Myocyte (in vitro differentiated cells): ENCODE data around the gene SDK1. TPM values are rescaled to one million over a fixed set of nuclear protein-coding genes. Genes with fewer than 3 reads are reported as not detected.

Experiments used
- DNase-seq: peaks from one replicate; pipeline ENCODE4 v3.0.0-alpha.2; 2012; ENCODE audit warnings: low read depth
- total RNA-seq: library from RNA; depleted of rRNA; stranded (reverse); fragments of >200 nt; gene quantifications from 2 replicates; pipeline ENCODE4 v1.2.3, GENCODE V29; 2014

SDK1 gene
- total RNA-seq, 1 donor from 2014 or later, result 2.8 TPM

DNA sequence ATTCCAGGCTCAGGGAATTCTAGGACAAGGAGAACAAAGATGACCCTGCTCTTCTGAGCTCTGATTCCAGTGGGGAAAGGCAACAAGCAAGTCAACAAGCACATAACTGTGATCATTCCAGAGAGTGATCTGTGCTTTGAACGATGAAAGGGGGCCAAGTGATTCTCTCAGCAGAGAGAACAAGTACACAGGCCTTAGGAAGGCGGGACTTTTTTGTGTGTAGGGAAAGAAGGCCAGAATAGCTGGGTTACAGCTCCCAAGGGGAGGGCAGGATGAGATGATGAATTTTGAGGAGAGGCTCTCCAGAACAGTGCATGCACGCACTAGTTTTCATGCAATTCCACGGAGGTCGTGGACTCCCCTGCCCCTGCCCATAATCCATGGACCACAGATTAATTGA lies 565.2 kb downstream of the SDK1 start:
- DNase-seq, result no peak

DNA sequence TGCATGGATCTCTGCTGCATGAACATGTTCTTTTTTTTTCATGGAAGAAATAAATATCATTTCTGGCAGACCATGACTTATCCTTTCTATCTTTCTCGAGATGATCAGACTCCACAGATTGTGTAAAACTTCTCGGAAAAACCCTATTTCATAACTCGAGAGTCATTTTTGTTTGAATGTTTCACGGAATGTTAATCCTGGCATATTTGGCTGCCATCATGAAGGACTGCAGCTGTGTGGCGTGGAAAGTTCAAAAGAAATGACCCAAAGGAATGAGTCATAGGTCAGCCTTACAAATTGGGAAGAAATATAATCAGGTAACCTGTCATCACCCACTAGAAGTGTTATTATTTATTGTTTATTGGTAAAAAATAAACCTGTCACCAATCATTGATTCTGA lies 566.8 kb downstream of the SDK1 start:
- peak; percentile 75 for DNase-seq

GRCh38 chr7:3879355-3880075 lies 578.5 kb downstream of the SDK1 start:
- no peak for DNase-seq

- no peak for DNase-seq
Measured at GRCh38 chr7:3880228-3880987, 579.4 kb downstream of the SDK1 start.

DNA sequence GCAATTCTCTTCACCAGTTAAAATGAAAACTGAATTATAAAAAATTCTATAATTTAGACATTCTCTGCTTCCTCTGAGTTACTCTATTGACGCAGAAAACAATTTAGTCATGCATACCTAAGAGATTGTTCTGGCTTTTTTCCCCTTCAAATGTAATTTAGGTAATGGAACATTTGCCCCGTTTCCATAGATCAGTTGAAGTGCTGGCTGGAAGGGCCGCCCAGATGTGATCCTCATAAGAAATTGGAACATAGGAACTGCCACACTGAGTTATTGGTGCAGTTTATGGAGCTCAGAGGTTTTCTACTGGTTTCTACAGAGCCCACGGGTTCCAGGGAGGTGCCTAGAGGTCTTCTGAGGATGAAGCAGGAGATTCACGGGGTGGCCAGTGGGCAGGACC lies 581.7 kb downstream of the SDK1 start:
- no peak for DNase-seq

DNA sequence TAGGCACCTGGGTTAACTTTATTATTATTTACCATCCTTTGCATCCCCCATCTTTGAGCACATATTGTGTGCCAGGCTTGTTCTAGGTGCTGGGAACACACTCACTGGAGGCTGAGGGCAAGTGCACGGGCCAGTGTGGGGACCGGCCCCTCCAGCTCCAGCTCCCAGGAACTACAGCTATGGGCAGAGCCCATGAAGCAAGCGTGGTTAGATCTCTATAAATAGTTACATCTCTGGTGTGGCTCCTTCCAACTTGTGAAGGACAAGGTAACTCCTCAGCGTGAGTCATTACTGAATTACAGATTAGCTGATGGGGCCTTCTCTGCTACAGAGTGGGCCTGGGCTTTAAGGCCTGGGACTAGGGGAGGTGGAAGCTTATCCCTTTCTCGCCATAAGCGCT lies 583.5 kb downstream of the SDK1 start:
- peak; percentile 61 for DNase-seq

GRCh38 chr7:3887096-3887690 lies 586.1 kb downstream of the SDK1 start:
- DNase-seq, result no peak

- peak; percentile 46 for DNase-seq
Measured at GRCh38 chr7:3888096-3888495, 587.0 kb downstream of the SDK1 start.

DNA sequence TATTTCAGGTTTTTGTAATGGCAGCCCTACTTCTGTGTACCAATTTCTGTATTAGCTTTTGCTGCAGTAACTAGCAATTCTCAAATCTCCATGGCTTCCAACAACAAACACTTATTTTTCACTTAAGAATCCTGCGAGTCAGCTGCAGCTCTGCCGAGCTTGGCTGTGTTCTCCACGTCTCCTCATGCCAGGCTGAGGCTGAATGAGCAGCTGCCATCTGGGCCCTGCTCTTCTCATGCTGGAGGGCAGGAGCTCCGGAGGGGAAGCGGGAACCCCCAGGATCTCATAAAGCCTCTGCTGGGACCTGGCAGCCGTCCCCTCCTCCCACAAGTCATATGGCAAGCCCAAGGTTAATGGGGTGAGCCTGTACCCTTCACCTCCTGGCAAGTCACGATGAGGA lies 591.1 kb downstream of the SDK1 start:
- DNase-seq, result peak; percentile 70

GRCh38 chr7:3892686-3893085 lies 591.6 kb downstream of the SDK1 start:
- no peak for DNase-seq

DNA sequence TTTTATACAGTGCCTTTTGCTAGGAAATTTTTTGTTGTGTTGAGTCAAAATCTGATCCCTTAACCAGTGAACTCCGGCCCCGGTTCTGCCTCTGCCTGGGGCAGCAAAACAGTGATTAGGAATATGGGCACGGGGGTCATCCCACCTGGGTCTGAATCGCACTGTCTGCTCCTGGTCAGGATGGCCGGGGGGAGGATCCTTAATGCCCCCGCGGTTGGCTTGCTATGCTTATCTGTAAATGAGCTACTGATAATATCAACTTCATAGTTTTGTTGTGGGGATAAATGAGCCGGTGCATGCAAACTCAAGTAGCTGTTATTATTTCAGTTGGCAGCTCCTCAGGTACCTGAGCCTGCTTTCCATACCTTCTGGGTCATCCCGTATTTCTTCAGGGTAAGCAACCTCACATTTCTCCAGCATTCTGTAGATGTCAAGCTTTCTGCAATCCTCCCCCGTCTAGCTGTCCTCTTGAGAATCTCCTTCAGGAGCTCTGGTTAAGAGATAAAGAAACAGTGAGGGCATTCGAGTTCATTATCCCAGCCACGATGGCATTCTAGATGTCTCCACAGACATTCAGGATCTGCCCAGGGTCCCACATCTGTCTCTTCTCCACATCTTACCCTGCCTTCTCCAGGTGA lies 592.2 kb downstream of the SDK1 start:
- DNase-seq, result no peak

DNA sequence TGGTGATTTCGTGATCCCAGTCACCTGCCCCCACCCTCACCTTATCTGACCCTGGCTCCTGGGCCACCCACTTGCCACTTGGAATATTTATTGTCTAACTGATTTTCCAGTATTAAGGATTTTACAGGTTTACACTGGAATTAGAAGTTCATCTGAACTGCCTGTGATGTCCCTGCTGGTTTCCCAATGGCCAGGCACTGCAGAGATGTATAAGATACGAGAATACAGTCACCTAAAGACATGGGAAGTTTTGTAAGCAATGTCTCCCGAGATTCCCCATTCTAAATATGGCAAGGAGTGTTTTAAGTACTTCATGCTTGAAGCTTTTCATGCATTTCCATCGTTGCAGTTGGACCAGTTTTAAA lies 592.7 kb downstream of the SDK1 start:
- DNase-seq, result no peak

GRCh38 chr7:3895341-3896116 lies 594.5 kb downstream of the SDK1 start:
- no peak for DNase-seq

DNA sequence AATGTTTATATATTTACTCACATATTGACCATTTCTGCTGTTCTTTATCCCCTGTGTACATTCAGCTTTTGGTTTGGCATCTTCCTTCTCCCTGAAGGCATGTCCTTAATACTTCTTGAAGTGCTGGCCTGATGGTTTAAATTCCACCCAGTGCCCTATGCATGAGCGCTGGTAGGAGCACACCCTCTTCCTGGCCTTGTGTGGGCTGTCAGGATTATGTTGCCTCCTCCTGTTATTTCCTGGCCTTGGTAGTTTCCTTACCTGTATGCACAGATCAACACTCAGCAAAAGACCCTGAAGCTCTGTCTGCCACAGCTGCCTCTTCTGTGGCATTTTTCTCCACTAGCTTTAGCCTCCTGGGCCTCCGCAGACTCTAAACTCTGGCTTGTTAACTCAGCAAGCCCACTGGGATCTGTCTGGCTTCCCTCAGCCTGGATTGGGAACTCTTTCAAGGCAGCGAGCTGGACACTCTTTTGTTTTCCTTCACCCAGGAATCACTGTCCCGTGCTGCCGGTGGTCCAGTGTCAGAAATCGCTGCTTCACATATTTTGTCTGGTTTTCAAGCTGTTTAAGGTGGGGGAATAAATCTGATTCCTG lies 595.2 kb downstream of the SDK1 start:
- no peak for DNase-seq

- DNase-seq, result peak; percentile 95
Measured at GRCh38 chr7:3897430-3898372, 596.6 kb downstream of the SDK1 start.

GRCh38 chr7:3899559-3899991 lies 598.5 kb downstream of the SDK1 start:
- DNase-seq, result peak; percentile 42

- DNase-seq, result no peak
Measured at GRCh38 chr7:3908153-3908552, 607.1 kb downstream of the SDK1 start.

DNA sequence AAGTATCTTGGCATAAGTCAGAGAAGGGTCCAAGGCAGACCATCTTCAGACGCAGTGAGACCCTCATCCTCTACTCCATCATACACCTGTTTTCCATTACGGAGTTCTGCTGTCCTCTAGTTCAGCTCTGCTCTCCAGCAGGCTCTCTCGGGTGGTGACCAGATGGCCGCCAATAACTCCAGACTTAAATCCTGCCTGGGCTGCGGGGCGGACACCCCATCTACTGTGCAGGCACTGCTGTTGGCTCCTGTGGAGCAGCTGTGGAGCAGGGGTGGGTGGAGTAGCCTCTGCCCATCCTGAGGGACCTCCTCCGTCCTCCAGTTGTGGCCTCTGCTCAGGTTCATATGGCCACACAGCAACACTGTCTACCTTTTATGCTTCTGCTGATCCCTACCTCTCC lies 608.1 kb downstream of the SDK1 start:
- DNase-seq, result no peak

DNA sequence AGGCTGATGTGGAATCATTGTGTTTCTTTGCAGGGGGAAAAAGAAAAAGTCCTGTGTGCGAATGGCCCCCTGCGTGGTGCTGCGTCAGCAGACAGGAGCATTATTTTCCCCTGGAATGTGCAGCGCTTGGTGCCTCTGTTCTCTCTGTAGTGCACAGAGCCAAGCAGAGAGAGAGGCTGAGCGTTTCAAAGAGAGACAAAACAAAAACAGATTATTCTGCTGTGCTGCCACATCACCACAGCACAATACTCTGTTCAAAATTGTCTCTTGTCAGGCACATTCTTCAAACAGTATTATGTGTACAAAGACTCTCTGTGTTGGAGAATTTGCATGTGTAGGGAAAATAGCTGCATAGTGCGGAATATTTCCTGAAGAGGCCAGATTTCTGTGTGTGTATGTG lies 609.0 kb downstream of the SDK1 start:
- DNase-seq, result no peak

- DNase-seq, result no peak
Measured at GRCh38 chr7:3911685-3912084, 610.6 kb downstream of the SDK1 start.
